ENCODE results near the gene DMRT1.
A peak's percentile ranks its signal among the peaks of the same experiment; 100 is the strongest.
"Not testable (repeated sequence)": the region's sequence is repeated elsewhere in the genome, so short reads cannot be mapped to it uniquely, and the experiment has no call there.

The DMRT1 gene

DNA sequence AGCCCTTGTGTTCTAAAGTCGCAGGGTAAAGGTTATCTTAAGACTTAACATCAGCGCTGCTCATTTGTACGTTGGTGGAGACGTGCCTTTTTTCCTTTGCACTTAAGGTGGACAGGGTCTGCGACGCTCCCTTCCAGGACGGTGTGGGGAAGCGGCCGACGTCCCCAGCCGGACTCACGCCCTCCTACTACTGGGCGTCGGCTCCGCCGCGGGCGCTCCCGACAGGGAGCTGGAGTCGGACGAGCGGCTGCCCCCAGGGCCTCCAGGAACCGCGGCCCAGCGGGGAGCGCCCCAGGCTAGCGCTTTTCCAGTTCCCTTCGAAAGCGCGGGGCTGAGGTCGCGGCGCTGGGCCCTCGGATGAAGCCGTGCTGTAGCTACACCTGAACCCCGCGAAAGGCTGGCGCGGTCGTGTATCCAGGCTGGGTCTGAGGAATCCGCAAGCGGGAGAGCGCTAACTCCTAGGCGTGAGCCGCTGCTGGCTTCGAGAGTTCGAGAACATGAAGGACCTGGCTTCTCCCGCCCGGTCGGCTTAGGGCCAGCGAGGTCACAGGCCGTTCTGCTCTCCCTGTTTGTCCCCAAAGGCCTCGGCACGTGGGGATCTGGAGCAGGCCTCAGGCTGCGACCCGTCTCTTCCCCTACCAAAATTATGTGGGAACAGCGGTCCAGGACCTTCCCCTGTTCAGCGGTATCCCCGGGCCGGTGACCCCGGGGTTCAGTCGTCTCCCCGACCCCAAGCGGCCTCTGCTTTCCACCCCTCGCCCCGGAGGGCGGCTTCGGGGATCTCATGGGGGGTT is 131.2 kb downstream of the DMRT1 start:
- no peak for DNase-seq

- DNase-seq = no peak
Observed at GRCh38 chr9:973295-973834, 131.9 kb downstream of the DMRT1 start.

DNA sequence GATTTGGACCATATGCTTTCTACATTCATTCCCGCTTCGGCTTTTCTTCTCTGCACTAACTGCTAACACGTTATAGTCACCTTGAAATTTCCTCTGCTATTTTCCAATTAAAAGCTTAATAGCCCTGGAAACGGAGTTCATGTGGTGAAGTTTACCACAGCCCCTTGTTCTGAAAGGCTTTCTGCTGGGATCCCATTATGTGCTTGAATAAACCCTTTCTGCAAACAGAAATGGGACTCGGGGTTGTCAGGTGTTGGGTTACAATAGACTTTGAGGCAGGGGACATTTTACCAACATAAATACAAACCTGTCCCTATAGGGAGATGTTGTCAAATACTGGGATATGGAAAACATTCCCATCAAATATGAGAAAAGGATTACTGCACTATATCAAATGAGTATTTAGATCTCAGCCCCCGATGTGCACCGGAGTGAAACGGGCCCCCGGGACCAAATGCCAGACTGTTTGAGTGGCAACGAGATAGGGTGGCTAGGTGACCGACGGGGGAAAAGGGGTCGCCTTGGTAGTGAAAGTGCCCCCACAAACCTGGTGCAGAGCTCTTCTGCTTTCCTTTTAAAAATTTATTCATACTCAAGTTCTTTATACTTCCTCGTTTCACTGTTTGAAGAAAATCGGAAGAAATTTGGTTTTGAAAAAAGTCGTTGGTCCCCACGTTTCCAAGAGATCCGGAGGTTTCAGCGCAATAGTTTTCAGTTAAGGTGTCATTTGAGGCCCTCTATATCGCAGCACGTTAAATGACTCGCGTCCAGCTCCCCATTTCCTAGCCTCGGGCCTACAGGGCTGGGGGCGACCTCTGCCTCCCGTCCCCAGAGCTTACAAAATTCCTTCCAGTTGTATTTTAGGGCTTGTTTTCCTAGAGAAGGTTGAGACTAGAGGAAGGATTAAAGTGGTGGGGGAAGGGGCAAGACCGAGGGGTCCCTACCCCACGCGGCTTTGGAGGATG is 132.8 kb downstream of the DMRT1 start:
- DNase-seq = no peak

- DNase-seq = no peak
Observed at GRCh38 chr9:974996-975739, 133.7 kb downstream of the DMRT1 start.

GRCh38 chr9:975740-976257 is 134.3 kb downstream of the DMRT1 start:
- DNase-seq = no peak

GRCh38 chr9:976258-976942 is 134.9 kb downstream of the DMRT1 start, which contains the start of gene DMRT3:
TSS of gene DMRT3 (plus strand) at chr9:976655. CDS start at chr9:977002, 347 bp downstream.
- DNase-seq = no peak

DNA sequence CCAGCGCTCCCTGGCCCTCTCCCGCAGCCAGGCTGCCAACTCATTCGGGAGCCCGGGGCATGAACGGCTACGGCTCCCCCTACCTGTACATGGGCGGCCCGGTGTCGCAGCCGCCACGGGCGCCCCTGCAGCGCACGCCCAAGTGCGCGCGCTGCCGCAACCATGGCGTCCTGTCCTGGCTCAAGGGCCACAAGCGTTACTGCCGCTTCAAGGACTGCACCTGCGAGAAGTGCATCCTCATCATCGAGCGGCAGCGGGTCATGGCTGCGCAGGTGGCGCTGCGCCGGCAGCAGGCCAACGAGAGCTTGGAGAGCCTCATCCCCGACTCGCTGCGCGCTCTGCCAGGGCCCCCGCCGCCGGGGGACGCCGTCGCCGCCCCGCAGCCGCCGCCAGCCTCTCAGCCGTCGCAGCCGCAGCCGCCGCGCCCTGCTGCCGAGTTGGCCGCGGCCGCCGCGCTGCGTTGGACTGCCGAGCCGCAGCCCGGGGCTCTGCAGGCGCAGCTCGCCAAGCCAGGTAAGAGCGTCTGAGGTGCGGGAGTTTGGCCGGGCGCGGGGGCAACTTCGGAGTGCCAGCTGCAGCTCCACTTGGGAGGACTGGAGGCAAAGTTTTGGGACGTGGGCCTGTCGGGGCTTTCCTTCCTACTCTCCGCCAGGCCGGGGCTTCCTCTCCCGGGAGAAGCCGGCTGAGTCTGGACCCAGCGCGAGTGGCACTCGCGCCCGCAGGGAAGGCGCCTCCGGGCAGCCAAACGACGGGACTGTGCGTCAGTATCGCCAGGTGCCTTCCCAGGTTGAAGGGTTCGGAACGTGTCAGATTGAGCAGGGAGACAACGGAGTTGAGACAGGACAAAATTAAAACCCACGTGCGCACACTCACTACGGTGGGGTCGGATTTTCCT is 135.7 kb downstream of the DMRT1 start:
- no peak for DNase-seq

GRCh38 chr9:977838-978830 is 136.6 kb downstream of the DMRT1 start:
- DNase-seq = no peak

GRCh38 chr9:979983-980382 is 138.5 kb downstream of the DMRT1 start:
- no peak for DNase-seq

DNA sequence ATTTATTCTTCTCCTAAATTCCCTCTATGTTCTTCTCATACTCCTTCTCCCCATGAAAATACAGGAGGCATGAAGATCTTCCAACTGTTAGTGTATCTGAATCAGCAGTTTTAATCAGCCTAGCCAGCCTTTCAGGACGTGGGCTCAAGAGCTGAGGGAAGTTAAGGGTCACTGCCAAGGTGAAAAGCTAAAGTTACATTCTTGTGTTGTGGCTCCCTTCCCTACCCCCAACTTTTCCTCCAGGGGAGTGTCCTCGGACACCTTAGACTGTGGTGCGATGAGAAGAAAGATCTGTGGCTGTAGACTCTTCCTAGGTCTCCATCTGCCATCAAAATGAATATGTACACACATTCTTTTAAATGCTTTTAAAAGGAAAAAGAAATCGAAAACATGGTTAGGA is 139.1 kb downstream of the DMRT1 start:
- no peak for DNase-seq

GRCh38 chr9:981491-981898 is 140.0 kb downstream of the DMRT1 start:
- no peak for DNase-seq

- DNase-seq = no peak
Observed at GRCh38 chr9:982394-983230, 141.1 kb downstream of the DMRT1 start.

GRCh38 chr9:994005-994404 is 152.5 kb downstream of the DMRT1 start:
- DNase-seq = peak; percentile 10

- no peak for DNase-seq
Observed at GRCh38 chr9:995192-995591, 153.7 kb downstream of the DMRT1 start.

- no peak for DNase-seq
Observed at GRCh38 chr9:995781-996180, 154.3 kb downstream of the DMRT1 start.

DNA sequence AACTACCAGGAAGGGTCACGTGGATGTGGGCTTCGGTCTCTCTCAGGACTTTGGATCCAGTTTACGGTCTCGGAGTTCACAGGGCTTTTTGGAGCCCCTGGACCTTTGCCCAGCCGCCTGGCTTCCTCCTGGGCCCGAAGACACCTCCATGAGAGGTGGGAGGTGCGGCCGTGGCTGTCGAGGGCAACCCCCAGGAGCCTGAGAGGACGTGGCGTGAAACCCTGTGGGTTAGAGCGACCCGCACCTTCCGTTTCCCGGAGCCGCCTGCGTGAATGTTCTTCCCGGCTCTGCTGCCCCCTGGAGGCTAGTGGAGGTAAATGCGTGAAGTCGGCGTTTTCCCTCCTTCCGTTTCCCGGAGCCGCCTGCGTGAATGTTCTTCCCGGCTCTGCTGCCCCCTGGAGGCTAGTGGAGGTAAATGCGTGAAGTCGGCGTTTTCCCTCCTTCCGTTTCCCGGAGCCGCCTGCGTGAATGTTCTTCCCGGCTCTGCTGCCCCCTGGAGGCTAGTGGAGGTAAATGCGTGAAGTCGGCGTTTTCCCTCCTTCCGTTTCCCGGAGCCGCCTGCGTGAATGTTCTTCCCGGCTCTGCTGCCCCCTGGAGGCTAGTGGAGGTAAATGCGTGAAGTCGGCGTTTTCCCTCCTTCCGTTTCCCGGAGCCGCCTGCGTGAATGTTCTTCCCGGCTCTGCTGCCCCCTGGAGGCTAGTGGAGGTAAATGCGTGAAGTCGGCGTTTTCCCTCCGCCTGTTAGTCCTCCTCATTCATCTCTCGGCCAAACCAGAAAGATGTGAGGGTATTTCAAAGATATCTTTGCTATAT is 157.0 kb downstream of the DMRT1 start:
- not testable (repeated sequence) for DNase-seq

DNA sequence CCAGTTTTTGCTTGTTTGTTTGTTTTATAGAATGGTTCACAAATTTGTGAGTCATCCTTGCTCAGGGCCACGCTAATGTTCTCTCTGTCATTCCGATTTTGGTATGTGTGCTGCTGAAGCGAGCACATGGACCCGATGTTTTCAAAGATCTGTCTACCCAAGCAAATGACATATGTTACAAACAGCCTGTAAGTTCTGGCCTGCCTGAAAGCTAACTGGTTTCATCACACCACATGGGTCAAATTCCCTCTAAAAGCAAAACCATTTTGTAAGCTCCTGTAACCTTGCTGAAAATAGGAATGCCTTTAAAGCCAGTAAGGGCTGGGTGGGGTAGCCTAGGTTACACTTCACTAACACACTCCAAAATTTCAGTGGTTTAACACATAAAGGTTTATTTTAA is 160.3 kb downstream of the DMRT1 start:
- DNase-seq = no peak

DNA sequence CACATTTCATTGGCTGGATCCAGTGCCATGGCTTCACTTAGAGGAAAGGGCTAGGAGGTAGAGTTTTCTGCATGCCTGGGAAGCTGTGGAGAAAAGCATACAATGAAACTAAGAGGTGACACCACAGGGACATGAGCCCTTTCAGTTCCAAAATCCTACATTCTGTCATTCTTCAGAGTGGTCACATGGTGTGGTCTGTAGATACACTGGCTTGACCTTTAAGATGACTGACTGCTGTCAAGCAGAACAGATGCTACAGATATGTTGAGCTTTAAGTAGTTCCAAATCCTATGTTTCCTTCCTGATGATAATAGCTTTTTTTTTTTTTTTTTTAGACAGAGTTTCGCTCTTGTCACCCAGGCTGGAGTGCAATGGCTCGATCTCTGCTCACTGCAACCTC is 161.2 kb downstream of the DMRT1 start:
- DNase-seq = no peak

Data from CD4-positive, alpha-beta T cell treated with Interleukin-4 for 4 hours (primary cell).